ENCODE measurements around the gene P2RX6.
"Not testable (repeated sequence)": the region's sequence is repeated elsewhere in the genome, so short reads cannot be mapped to it uniquely, and the experiment has no call there.

DNA sequence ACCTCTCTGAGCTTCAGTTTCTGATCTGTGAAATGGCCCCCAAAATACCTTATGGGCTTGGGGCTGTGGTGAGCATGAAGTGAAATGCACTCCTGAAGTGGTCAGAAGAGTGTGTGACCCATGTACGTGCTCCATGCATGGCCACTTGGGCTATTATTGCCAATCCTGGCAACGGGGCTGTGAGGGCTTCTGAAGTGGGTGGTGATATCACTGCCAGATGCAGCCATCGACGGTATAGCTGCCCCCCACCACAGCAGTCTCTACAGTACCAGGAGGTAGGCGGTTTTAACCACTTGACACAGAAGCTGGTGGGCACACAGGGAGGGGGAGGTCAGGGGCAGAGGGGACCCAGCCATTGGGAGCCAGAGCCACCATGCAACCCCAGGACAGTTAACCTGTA is 33.5 kb downstream of the P2RX6 start:
- TF ChIP-seq, protein P1, sequence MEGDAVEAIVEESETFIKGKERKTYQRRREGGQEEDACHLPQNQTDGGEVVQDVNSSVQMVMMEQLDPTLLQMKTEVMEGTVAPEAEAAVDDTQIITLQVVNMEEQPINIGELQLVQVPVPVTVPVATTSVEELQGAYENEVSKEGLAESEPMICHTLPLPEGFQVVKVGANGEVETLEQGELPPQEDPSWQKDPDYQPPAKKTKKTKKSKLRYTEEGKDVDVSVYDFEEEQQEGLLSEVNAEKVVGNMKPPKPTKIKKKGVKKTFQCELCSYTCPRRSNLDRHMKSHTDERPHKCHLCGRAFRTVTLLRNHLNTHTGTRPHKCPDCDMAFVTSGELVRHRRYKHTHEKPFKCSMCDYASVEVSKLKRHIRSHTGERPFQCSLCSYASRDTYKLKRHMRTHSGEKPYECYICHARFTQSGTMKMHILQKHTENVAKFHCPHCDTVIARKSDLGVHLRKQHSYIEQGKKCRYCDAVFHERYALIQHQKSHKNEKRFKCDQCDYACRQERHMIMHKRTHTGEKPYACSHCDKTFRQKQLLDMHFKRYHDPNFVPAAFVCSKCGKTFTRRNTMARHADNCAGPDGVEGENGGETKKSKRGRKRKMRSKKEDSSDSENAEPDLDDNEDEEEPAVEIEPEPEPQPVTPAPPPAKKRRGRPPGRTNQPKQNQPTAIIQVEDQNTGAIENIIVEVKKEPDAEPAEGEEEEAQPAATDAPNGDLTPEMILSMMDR (IDR thresholded peaks at IDR 0.05) = not testable (repeated sequence)
- not testable (repeated sequence) for TF ChIP-seq POLR2AphosphoS5 (IDR thresholded peaks at IDR 0.05; ENCODE audit: low read depth, low read length); TCF7L2 (IDR thresholded peaks at IDR 0.05; ENCODE audit: low read depth, low read length); SIN3A (IDR thresholded peaks at IDR 0.05; ENCODE audit: borderline replicate concordance, insufficient read depth, low read depth, low read length)

Measured in Panc1 (cell line).